GM12865 (cell line): Measurements from ENCODE around the gene NOSTRIN.

Experiments used
- DNase-seq: peaks from one replicate; pipeline ENCODE4 v3.0.0; 2010; ENCODE audit warnings: low read depth
- H3K4me3 ChIP-seq: 2 replicates; pipeline ENCODE4 v1.5.1; 2011; ENCODE audit warnings: mild to moderate bottlenecking, low read depth, low read length, control low read depth
- CTCF ChIP-seq: IDR thresholded peaks from 2 replicates; pipeline ENCODE4 v1.5.1; 2011; ENCODE audit warnings: low read length, control low read depth, low read depth, inconsistent platforms; ENCODE audit not compliant: insufficient read depth; ENCODE audit errors: missing control alignments

Gene NOSTRIN

DNA sequence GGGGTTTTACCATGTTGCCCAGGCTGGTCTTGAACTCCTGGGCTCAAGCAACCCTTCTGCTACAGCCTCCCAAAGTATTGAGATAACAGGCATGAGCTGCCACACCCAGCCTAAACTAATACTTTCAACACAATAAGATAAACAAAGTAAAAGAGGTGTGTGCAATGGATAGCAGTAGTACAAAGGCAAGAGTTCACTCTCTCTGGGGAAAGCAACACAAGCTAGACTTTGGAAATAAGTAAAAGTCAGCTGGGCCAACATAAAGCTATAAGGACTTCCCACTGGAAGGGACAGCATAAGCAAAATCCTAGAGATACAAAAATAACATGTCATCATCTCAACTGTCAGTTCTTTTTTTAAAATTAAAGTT is 5.2 kb upstream of the NOSTRIN start:
- no peak overlapping the region for H3K4me3 ChIP-seq
- no peak for TF ChIP-seq CTCF
- DNase-seq = no peak

DNA sequence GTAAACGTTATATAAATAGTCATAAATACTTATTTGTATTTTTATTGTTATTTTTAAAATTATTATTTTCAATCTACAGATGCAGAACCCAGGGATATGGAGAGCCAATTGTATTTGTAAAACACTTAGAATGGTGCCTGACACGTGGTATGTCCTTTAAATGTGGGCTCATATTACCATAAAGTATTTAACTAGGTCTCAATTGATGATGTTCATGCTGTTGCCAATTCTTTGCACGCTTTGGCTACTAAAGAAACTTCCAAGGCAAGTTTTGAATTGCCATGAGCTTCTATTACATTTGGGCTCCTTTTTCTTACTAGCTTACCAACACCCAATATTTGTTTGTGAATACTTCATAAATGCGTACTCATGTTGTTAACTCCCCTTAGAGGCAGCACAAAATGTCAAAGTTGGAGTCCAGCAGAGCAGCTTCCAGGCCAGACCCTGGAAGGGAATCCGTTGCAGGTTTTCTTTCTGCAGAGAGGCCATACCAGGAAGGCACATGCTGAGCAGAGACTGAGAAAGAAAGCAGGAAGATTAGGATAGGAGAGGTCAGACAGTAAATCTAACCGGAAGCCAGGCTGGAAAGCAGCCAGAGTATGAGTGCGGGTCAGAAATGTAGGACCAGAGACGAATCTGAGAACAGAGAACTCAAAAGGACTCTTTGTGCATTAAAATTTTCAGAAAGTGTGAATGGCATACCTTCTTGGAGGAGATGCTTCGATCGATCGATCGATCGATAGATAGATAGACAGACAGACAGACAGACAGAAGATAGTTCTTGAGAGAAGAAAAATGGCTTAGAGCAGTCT is 4.2 kb upstream of the NOSTRIN start:
- DNase-seq = no peak
- H3K4me3 ChIP-seq = no peak overlapping the region
- no peak for TF ChIP-seq CTCF

DNA sequence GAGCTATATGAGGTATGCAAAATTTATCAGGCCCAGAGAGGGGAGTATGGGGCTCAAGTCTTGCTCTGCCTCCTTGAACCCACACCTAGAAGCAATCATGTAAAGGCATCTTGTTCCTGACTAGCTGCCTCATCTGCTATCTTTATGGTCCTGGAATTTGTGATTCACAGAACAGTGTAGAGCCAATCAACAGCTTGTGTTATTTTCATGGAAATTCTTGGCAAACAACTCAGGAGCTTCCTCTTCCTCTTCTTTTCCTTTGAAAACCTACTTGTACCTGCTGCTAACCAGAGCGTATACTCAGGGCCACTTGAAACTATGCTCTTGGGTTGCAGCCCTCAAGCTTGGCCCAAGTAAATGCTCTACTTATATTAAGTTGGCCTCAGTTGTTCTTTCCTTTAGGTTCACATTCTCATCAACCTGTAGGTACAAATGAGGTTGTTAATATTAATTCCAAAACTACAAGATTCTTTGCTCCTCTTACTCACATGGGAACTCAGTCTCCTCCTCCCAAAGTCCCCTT is 3.5 kb upstream of the NOSTRIN start:
- no peak overlapping the region for H3K4me3 ChIP-seq
- DNase-seq = no peak
- no peak for TF ChIP-seq CTCF

DNA sequence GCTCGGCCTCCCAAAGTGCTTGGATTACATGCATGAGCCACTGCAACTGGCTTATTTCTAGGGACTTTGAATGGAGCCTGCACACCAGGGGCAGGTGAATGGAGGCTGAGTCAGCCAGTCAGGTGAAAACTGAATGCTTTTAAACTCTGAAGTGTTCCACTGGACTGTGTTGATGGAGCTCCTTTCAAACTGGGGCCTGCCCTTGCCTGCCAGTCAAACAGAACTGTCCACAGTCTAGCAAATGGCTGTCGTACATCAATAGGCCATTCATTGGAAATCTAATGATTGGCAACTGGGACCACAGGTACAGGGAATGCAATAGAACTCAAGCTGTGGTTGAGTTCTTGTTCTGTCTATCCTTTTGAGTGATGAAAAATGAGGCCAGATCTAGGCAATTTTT is 966 bp upstream of the NOSTRIN start:
- DNase-seq = no peak

GRCh38 chr2:168802859-168803725 is 655 bp downstream of the NOSTRIN start:
- no peak for DNase-seq
- H3K4me3 ChIP-seq = no peak overlapping the region
- TF ChIP-seq CTCF = no peak

More for the DNA sequence above, 966 bp upstream of the NOSTRIN start:
- TF ChIP-seq CTCF = no peak
- H3K4me3 ChIP-seq = no peak overlapping the region

DNA sequence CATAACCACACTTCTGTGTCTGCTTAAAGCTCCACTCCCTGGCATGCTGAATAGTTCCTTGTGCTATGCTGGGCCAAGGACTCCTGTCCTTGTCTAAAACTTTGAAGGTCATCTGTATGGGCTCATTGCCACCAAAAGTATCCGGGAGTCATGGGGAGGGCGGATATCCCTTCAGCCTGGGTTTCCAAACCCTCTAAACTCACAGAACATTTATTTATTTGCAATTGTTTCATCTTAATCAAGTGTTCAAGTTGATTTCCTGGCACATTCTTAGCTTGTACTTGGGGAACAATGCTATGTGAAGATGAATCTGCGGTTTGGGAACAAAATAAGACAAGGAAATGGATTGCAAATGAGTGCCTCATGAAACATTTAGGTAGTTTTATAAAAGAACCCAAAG is 1.8 kb downstream of the NOSTRIN start:
- no peak overlapping the region for H3K4me3 ChIP-seq
- no peak for TF ChIP-seq CTCF
- DNase-seq = no peak
